NCI-H1105 (cell line): ENCODE data around the gene ERBB4.
"Not testable (repeated sequence)": the region's sequence is repeated elsewhere in the genome, so short reads cannot be mapped to it uniquely, and the experiment has no call there.

Experiments used
- DNase-seq: peaks from one replicate; lab custom pipeline; 2025; lab: John Stamatoyannopoulos, UW

Gene ERBB4

GRCh38 chr2:212528106-212528856 lies 10.3 kb downstream of the ERBB4 start:
- DNase-seq = no peak

GRCh38 chr2:212526059-212526458 lies 12.5 kb downstream of the ERBB4 start:
- no peak for DNase-seq

DNA sequence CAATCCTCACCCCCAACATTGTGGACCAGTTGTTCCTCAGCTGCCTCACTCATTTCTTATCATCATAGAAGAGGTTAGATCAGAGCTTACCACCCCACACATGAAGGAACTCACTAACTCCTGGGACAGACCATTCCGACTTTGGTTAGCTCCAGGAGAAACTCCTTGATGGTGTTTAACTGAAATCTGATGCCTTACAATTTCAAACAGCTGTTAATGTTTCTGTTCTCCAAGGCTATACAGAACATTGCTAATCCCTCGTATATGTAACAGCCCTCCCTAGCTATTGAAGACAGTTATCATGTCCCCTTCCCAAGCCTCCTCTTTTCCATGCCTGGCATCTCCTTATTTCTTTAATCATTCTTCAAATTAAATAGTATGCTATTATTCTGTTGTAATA lies 14.8 kb downstream of the ERBB4 start:
- DNase-seq = no peak

- DNase-seq = no peak
Measured at GRCh38 chr2:212520340-212520739, 18.3 kb downstream of the ERBB4 start.

GRCh38 chr2:212517693-212518092 lies 20.9 kb downstream of the ERBB4 start:
- DNase-seq = no peak

- DNase-seq = no peak
Measured at GRCh38 chr2:212505586-212505985, 33.0 kb downstream of the ERBB4 start.

DNA sequence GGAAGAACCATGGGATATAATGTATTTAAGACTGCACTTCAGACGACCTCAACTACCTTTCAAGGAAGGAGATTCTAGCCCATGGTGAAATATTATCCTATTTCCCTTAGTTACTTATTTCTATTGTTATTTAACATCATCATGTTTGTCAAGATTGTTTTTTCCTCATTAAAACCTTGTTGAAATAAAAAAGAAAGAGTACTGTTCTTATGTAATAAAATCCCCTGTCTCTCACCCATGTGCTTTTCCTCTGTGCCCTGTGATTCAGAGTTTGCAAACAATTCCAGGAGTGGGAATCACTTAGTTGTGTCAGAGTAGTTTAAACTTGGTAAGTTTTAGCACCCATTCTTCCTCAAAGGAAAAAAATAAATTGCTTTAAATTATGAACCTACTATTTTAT lies 43.6 kb downstream of the ERBB4 start:
- no peak for DNase-seq

DNA sequence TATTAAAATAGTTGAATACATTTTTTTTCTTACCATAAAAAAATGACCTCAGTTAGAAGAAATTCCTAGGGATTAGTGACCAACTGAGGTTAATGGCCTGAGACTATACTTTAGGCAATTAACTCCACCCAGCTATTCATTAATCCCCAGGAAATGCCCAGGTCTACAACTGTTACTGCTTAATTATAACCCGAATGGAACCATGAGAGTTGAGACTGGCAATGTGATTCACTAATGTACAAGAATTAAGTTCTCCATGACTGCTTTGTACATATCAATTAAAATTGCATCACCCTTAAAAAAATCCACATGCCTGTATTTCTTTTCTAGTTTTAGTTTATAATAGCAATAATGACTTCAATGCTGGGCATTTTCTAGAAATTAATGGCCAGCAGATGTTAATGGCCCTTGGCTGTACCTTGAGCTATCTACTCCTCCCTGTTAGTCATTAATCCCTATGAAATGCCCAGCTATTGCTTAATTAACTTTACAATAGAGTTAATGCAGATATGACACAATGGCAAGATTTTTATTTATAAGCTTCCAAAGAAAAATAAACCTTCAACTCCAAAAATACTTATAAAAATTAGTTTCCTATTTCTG lies 44.1 kb downstream of the ERBB4 start:
- no peak for DNase-seq

GRCh38 chr2:212489719-212490346 lies 48.8 kb downstream of the ERBB4 start:
- DNase-seq = no peak

- no peak for DNase-seq
Measured at GRCh38 chr2:212488611-212489010, 50.0 kb downstream of the ERBB4 start.

- DNase-seq = no peak
Measured at GRCh38 chr2:212484563-212485080, 54.0 kb downstream of the ERBB4 start.

DNA sequence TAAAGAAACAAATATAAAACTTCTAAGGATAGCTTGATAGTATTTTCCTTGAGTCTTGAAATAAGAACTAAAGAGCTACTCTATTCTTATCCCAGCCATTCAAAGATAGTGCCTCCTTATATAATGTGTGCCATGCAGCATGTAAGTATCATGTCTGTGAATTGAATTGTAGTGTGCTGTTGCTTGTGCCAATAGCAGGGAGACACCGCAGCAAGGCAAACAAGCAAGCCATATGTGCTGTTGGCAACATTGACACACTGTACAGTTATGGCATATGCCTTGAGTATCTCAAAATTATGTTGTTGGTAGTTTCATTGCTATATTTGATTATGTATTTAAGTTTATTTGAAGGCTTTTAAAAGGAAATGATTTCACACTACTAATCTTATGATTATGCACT lies 58.2 kb downstream of the ERBB4 start:
- DNase-seq = no peak

DNA sequence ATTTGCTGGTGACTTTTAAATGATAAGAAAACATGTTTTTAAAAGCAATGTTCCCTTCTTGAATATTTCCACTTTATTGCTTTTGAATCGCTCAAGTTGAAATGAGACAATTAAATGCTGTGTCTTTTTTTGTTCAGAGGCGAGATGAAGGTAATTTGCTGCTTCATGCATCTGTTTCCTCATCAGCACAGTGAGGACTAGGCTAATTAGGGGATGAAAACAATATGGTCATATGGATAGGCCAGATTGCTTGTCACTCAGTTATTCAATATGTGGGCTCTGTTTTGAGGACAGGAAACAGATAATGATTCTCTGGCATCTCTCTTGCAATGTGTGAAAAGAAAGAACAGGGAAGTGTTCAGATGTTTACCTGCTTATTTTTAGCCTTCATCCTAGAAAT lies 61.0 kb downstream of the ERBB4 start:
- DNase-seq = no peak

- no peak for DNase-seq
Measured at GRCh38 chr2:212473211-212473610, 65.4 kb downstream of the ERBB4 start.

DNA sequence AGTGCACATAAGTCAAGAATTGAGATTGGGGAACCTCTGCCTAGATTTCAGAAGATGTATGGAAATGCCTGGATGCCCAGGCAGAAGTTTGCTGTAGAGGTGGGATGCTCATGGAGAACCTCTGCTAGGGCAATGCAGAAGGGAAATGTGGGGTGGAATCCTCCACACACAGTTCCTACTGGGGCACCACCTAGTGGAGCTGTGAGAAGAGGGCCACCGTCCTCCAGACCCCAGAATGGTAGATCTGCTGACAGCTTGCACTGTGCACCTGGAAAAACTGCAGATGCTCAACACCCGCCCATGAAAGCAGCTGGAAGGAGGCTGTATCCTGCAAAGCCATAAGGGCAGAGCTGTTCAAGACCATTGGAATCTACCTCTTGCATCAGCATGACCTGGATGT lies 71.1 kb downstream of the ERBB4 start:
- DNase-seq = not testable (repeated sequence)

DNA sequence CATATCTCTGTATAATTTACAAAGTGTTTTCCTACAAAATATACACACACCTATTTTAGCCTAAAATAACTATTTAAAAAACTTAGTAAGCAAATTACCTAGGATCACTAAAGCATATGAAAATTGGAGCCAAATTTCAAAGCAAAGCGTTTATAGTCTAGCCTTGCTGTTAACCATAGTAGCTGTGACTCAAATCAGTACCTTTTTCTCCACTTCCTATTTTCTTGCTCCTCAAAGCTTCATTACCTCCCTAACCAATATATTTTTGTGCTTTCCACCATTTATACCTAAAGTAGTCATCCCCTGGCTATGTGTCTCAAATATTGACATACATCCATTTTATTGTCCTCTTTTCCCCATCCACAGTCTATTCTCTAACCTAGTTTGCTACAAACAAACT lies 73.1 kb downstream of the ERBB4 start:
- no peak for DNase-seq

DNA sequence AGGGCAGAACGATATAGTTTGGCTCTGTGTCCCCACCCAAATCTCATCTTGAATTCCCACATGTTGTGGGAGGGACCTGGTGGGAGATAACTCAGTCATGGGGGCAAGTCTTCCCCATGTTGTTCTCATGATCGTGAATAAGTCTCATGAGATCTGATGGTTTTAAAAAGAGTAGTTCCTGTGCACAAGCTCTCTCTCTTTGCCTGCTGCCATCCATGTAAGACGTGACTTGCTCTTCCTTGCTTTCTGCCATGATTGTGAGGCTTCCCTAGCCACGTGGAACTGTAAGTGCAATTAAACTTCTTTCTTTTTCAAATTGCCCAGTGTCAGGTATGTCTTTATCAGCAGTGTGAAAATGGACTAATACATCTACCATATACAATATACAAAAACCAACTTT lies 76.9 kb downstream of the ERBB4 start:
- not testable (repeated sequence) for DNase-seq

DNA sequence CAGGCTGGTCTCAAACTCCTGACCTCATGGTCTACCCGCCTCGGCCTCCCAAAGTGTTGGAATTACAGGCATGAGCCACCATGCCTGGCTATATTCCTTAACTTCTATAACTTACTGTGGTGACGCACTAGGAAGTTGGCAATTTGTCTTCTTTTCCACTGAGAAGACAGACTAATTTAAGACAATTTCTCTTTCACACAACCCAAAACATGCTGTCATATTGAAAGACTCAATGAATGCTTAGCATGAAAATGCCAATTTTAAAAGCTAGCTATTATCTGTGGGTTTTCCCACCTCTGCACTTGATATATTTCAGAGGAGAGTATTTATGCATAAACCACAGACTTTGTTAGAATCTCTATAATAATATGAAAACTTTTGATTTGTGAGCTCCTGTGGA lies 84.5 kb downstream of the ERBB4 start:
- DNase-seq = no peak

DNA sequence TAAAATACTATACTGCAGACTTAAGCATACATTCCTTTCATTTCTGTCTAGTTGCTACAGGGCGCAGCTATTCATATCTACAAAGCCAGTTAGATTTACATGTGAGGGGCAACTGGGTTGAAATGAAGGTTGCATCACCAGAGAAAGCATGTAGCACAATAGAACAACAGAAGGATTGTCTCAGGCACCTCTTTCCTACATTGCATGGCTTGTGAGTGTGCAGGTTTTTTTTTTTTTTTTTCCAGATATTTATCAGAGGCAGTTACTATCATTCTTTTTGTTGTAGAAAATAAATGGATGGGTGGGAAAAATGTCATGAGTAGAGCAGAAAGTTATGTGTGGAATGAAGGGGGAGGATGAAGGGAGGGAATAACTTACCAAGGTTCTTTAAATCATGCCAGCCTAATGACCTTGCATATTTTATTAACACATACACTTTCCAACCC lies 86.8 kb downstream of the ERBB4 start:
- DNase-seq = no peak

DNA sequence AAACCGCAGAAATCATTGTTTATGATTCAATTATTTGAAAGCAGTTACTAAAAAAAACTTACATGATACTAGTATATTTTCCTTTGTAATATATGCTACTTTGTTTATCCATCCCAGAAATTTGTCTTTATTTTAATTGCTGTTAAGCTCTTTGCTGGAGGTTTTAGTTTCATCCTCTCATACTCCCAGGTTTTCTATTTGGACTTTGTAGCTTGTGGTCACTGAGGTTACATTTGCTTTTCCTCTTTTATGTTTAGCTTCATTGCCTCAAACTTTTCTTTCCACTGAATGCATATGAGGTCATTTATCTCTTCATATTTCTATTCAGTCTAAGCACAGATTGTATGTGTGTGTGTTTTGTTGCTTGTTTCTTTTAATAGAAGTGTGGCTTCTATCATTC lies 89.9 kb downstream of the ERBB4 start:
- no peak for DNase-seq

DNA sequence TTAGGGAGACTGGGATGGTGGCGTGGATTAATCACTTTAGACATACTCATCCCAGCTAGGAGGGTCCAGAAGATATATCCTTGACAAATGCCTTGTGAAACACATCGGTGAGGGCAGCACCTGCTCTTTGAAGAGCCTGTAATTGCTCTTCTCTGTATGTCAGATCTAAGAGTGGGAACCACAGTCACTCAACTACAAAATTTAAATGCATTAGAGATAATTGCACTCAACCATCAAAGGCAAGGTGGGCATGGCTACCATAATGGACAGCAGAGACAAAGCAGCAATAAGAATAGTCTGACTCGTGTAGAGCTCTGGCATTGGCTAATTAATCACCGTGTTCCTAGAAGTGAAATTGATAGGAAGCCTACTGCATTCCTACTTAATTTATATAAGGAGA lies 96.8 kb downstream of the ERBB4 start:
- no peak for DNase-seq

- no peak for DNase-seq
Measured at GRCh38 chr2:212441141-212441540, 97.5 kb downstream of the ERBB4 start.
